Glomerular endothelial cell (primary cell): ENCODE measurements around the gene C1orf159. TPM values are rescaled to one million over a fixed set of nuclear protein-coding genes. Genes with fewer than 3 reads are reported as not detected.
"Not testable (repeated sequence)": the region's sequence is repeated elsewhere in the genome, so short reads cannot be mapped to it uniquely, and the experiment has no call there.

Experiments used
- DNase-seq: peaks from one replicate; pipeline ENCODE4 v3.0.0-alpha.2; 2011; ENCODE audit warnings: low read depth, low spot score; ENCODE audit errors: extremely low read depth
- total RNA-seq: library from RNA; depleted of rRNA; stranded (reverse); fragments of >200 nt; gene quantifications from 2 replicates; pipeline ENCODE4 v1.2.3, GENCODE V29; 2015

Gene C1orf159
- total RNA-seq, 1 donor from 2014 or later: 32.1 TPM

DNA sequence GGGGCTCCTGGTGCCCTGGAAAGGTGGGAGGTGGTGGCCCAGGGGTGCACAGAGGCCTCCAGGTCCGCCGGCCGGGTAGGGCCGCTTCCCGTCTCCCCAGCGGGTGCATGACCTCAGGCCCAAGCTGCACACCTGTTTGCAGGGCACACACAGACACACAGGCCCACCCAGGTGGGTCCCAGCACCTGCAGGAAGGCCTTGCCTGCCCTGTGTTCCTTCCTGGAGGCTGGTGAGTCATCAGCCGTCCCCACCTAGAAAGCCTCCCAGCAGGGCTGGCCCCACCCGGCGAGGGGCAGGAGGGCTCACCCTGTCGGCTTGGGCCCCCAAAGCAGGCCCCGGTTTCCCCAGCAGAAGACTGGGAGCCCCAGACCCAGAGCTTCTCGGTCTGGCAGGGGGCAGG is 34.2 kb upstream of the C1orf159 start:
- DNase-seq: no peak

GRCh38 chr1:1149416-1149815 is 33.5 kb upstream of the C1orf159 start:
- DNase-seq: no peak

GRCh38 chr1:1148569-1148968 is 32.7 kb upstream of the C1orf159 start:
- DNase-seq: no peak

DNA sequence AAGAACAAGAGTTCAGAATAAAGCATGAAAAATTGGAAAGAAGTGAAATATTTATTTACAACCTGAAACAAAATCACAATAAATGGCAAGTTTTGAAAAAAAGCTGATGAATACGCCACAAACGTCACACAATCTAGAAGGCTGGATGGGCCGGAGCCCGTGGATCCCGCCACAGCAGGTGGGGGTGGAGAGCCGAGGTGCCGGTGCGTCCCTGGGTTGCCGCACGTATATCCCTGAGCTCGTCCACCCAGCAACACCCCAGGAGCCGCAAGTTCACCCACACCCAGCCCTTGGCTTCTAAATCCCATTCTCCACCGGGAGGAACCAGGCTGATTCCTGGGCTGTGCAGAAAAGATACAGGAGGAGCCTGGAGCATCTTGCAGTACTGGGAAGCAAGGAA is 32.2 kb upstream of the C1orf159 start:
- DNase-seq: no peak

DNA sequence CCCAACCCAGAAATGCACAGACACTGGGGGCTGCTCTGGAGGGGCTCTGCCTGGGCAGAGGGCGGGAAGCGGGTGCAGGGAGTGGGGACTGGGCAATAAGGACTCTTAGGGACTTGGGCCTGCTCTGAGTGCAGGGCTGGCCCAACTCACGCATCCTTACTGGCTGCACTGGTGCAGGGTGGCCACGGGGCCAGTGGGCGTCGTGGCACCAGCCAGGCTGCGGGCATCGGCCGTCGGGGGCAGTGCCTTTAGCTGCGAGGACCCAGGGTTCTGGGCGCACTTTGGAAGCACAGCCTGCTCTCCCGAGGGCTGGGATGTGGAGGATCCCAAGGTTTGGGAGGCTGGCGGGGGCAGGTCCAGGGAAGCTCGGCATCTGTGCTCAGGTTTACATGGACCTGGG is 30.7 kb upstream of the C1orf159 start:
- no peak for DNase-seq

GRCh38 chr1:1146026-1146425 is 30.1 kb upstream of the C1orf159 start:
- no peak for DNase-seq

DNA sequence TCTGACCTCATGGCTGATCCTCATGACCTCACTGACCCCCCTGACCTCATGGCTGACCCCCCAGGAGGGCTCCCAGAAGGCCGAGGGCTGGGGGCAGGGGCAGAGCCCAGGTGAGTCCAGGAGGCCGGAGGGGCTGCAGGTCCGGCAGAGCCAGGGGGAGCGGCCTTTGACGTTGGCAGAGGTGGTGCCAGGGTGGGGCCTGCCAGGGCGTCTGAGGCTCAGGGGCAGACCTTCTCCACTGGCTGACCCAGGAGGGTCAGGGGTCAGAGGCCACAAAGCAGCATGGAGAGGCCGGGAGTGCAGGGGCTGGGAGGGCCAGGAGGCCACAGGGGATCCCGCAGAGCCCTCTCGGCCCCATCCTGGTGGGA is 29.6 kb upstream of the C1orf159 start:
- no peak for DNase-seq

- DNase-seq: no peak
Measured at GRCh38 chr1:1144843-1145546, 29.1 kb upstream of the C1orf159 start.

DNA sequence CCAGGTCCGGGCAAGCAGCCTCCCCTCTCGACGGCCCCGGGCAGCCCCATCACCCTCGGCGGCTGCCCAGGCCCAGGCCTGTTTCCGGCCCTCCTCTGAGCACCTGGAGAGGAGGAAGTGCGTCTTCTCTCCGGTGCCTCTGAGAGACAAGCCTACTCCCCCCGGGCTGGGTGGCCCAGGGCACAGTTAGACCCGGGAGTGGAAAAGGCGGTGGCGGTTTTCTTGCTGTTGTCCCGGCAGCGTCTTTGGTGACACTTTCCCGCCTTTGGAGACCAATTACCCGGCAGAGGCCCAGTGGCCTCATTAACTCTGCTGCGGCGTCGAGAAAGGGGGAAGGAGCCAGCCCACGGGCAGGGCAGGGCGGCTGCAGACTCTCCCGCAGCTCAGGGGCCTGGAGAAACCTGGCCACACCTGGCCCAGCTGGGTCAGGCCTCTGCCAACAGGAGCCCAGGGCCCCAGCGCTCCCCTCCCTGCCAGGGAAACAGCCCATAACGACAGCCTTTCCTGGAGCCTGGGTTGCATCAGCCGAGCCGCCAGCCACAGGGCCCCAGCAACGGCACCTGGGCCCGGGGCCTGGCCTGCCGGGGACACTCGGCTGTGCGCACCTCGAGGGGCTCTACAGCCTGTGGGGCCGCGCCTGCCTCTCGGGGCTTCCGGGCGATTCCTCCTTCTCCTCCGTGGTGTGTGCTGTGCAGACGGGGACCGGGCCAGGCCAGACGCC is 28.4 kb upstream of the C1orf159 start:
- no peak for DNase-seq

GRCh38 chr1:1143636-1144035 is 27.7 kb upstream of the C1orf159 start:
- DNase-seq: no peak

- no peak for DNase-seq
Measured at GRCh38 chr1:1142844-1143243, 27.0 kb upstream of the C1orf159 start.

DNA sequence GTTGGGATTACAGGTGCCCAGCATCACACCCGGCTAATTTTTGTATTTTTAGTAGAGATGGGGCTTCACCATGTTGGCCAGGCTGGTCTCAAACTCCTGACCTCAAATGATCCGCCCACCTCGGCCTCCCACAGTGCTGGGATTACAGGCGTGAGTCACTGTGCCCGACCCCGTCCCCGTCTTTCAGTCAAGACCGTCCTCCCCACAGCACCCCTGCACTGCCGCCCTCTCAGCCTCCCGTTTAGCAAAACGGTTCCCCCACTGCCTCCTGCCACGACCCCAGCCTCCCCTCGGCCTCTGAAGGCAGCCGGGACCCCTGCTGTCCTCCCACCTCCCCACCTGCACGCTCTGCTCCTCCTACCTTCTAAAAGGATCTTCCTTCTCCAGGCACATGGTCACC is 26.5 kb upstream of the C1orf159 start:
- not testable (repeated sequence) for DNase-seq

GRCh38 chr1:1141911-1142250 is 26.0 kb upstream of the C1orf159 start:
- DNase-seq: no peak

DNA sequence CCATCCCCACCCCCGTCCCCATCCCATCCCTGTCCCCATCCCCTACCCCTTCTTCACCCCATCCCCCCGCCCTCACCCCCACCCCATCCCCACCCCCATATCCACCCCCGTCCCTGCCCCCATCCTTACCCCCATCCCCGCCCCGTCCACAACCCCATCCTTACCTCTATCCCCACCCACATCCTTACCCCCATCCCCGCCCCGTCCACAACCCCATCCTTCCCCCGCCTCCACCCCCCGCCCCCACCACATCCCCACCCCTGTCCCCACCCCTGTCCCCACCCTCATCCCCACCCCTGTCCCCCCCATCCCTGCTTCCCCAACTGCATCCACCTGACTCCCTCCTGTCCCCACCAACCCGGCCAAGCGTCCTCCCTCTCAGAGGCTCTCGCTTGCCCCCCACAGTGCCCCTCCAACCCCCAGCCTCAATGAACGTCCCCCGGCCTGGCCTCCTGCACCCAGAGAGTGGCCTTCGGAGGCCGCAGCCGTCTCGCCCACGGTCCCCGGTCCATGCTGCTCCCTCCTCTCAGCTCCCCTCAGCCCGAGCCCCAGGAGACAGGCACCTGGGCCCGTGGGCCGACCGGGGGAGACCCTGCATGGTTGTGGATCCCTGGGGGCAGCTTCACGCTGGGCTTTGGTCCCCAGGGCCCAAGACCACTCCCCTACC is 25.5 kb upstream of the C1orf159 start:
- DNase-seq: no peak

DNA sequence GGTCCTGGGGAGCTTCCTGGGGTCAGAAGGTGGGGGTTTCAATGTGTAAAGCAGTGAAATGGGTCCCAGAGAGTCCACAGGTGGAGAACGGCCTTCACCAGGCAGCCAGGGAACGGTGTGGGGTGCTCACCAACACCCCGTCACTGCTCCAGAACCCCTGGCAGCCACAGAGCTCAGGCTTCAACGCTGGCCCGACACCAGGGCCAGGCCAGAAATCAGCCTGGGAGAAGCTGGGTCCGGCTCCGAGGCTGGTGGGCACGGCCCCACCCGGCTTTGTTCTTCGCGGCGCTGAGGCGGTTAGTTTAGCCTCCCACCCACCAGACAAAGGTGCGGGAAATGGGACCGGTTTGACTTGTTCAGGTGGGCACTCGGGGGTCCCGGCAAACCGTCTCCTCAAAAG is 24.8 kb upstream of the C1orf159 start:
- no peak for DNase-seq

DNA sequence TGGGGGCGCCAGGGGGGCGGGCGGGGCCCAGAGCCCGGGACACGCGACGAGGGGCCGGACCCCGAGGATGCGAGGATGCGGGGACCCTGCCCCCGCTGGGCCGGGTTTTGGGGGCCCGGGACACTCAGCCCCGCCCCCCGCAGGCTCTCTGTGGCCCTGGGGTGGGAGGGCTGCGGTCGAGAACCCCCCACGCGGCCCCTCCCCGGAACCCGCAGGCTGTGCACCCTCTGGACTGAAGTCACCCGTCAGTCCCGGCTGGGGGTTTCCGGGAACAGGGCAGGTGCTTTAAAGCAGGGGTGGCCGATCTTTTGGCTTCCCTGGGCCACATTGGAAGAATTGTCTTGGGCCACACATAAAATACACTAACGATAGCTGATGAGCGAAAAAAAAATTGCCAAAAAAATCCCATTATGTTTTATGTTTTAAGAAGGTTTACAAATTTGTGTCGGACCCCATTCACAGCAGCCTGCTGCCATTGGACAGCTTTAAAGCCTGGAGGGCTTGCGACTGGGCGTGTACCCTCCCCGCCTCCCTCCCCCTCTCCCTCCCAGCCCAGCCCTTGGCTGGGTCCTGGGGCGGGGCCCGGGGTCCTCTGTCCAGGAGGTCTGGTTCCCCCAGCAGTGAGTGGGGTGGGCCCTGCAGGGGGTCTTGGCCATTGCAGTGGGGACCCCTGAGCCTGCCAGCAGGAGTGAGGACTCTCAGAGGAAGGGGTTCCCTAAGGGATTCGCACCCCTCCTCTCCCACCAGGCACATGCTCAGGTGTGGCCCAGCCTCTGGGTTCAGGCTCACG is 21.6 kb upstream of the C1orf159 start:
- no peak for DNase-seq

DNA sequence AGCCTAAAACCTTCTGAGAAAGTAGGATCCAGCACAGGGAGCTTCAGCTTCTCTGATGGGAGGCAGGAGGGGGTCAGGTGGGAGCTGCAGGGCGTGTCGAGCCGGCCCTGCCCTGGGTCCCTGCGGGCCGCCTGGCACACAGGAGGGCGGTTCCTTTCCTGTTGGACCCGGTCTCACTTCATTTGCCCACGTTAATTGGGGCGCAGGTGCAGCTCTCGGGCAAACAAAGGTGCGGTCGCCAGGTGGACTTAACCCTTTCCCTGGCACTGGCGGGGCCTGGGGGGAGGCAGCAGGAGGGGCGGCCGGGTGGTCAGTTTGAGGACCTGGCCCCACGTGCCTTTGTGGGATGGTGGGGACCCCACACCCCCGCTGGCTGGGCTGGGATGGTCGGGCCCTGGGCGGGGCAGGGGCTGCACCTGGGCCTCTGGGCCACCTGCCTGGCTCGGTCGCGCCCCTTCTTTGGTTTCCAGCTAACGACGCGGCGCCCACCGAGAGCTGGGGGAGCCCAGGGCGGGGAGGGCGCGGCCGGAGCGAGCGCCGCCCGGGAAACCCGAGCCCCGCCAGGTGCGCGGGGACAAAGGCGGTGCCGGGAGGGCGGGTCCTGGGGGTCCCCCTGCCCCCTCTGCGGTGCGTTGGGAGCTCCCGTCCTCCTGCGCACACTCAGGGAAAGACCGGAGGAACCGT is 20.8 kb upstream of the C1orf159 start:
- DNase-seq: no peak

DNA sequence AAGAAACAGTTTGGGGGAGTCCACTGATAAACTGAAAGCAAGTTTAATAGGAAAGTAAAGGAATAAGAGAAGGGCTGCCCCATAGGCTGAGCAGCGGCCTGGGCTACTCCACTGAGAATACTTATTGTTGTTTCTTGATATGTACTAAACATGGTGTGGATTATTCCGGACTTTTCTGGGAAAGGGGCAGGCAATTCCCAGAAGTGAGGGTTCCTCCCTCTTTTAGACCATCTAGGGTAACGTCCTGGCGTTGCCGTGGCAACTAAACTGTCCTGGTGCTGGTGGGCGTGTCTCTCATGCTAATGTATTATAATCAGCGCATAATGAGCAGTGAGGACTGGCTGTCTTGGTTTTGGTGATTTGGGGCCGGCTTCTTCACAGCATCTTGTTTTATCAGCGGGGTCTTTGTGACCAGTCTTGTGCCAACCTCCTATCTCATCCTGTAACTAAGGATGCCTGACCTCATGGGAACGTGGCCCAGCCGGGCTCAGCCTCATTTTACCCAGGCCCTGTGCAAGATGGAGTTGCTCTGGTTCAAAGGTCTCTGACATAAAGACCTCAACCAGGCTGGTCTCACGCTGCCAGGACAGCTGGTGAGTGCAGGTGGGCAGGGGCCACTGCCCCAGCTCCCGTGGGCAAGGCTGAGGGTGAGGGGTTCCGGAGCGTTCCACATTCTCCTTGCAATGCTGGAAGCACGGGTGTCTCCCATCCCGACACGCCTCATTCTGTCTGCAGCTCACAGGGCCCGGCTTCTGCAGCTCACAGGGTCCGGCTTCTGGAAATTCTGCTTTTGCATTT is 19.6 kb upstream of the C1orf159 start:
- DNase-seq: no peak

DNA sequence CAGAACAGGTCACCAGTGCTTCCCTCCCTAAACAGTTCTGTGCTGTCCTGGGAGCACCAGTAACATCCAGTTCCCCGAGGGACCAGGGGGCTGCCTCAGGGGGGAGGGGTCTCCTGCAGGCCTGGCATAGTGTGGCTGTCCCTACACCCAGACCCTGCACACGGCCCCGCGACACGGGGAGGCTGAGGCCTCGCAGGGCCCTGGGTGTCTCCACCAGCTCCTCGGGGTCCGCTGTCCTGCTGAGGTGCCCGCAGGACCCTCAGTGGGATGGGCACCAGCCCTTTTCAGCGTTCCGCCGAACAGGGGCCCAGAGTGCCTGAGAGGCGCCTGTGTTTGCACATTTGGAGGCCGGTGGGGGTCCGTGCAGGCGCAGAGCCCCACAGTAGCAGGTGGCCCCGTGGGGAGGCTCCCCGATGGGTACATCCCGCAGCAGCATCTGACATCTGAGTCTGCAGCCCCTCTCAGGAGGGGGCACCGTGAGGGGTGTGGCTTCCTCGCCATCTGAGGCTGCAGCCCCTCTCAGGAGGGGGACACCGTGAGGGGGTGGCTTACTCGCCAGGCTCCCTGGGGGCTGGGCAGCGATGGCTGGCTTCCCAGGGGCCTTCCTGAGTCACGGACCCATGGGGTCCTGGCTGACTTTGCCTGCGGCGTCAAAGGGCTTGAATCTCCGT is 18.5 kb upstream of the C1orf159 start:
- DNase-seq: no peak
